H1 (cell line): ENCODE results near the gene ZBTB16. TPM values are rescaled to one million over a fixed set of nuclear protein-coding genes. Genes with fewer than 3 reads are reported as not detected.

Experiments
- CTCF ChIA-PET: fragments of 300-600 bp; sonication (Branson Sonifier 250); formaldehyde crosslinking; loops from one replicate; lab custom pipeline; 2021; ENCODE audit not compliant: partially characterized antibody; lab: Charles Lee
- POLR2A ChIA-PET: fragments of 300-600 bp; sonication (Branson Sonifier 250); formaldehyde crosslinking; loops from one replicate; lab custom pipeline; 2021; ENCODE audit warnings: inconsistent platforms; ENCODE audit not compliant: partially characterized antibody; lab: Charles Lee
- DNase-seq, 2 experiments: peaks; one replicate each; pipeline versions ENCODE4 v3.0.0 to v3.0.0-alpha.2; 2010 to 2022; ENCODE audit warnings: low spot score in 2 of 2, low read depth in 1 of 2, mixed read lengths in 1 of 2
- FAIRE-seq: peaks from 2 replicates; lab custom pipeline; 2011; peaks lifted over from hg19 to GRCh38; lab: Jason Lieb, UNC
- H2AFZ ChIP-seq: 2 replicates; pipeline ENCODE4 v1.8.1; 2012; ENCODE audit warnings: low read length, inconsistent platforms
- H2AK5ac ChIP-seq: 2 replicates; pipeline ENCODE4 v1.6.1; 2013; ENCODE audit warnings: low read depth, low read length
- H2BK120ac ChIP-seq: replicated peaks from 2 replicates; pipeline ENCODE3; 2013; ENCODE audit warnings: low read depth, low read length, inconsistent platforms
- H2BK12ac ChIP-seq: 2 replicates; pipeline ENCODE4 v1.6.1; 2013; ENCODE audit warnings: low read depth, low read length
- H2BK15ac ChIP-seq: 2 replicates; pipeline ENCODE4 v1.6.1; 2013; ENCODE audit warnings: low read length
- H2BK20ac ChIP-seq: 2 replicates; pipeline ENCODE4 v1.6.1; 2013; ENCODE audit warnings: low read length
- H2BK5ac ChIP-seq: 2 replicates; pipeline ENCODE4 v1.6.1; 2013; ENCODE audit warnings: low read depth, low read length
- H3K14ac ChIP-seq: 2 replicates; pipeline ENCODE4 v1.6.1; 2013; ENCODE audit warnings: inconsistent platforms; ENCODE audit not compliant: insufficient read length
- H3K18ac ChIP-seq: 2 replicates; pipeline ENCODE4 v1.6.1; 2013; ENCODE audit warnings: low read length; ENCODE audit errors: extremely low read depth
- H3K23ac ChIP-seq: 2 replicates; pipeline ENCODE4 v1.6.1; 2013; ENCODE audit warnings: inconsistent platforms; ENCODE audit not compliant: insufficient read length
- H3K23me2 ChIP-seq: 2 replicates; pipeline ENCODE4 v1.6.1; 2013; ENCODE audit warnings: low read depth, low read length
- H3K27ac ChIP-seq: 2 replicates; pipeline ENCODE4 v1.6.1; 2011; ENCODE audit warnings: low read depth, low read length, inconsistent platforms
- H3K27me3 ChIP-seq, 4 experiments: replicated peaks in 1 of 4; 1 replicate in 1 of 4; 2 replicates in 3 of 4; pipeline versions ENCODE4 v1.6.1 to v1.8.1; 2011 to 2013; ENCODE audit warnings: low read length in 3 of 4, mild to moderate bottlenecking in 3 of 4, inconsistent platforms in 2 of 4, mixed read lengths in 2 of 4, moderate library complexity in 1 of 4; ENCODE audit not compliant: control insufficient read depth in 3 of 4, insufficient read depth in 3 of 4; ENCODE audit errors: extremely low read depth in 1 of 4
- H3K36me3 ChIP-seq, 4 experiments: 2 replicates each; pipeline versions ENCODE4 v1.6.1 to v1.8.1; 2011 to 2013; ENCODE audit warnings: mild to moderate bottlenecking in 4 of 4, low read length in 3 of 4, moderate library complexity in 2 of 4, control low read depth in 1 of 4, inconsistent platforms in 1 of 4; ENCODE audit not compliant: insufficient read depth in 4 of 4, control insufficient read depth in 2 of 4
- H3K4ac ChIP-seq: replicated peaks from 2 replicates; pipeline ENCODE3; 2013; ENCODE audit warnings: low read length, low read depth, mixed read lengths, inconsistent platforms; ENCODE audit not compliant: insufficient read length
- H3K4me1 ChIP-seq, 4 experiments: replicated peaks in 1 of 4; 1 replicate in 1 of 4; 2 replicates in 3 of 4; pipeline versions ENCODE4 v1.6.1 to v1.8.1; 2011 to 2013; ENCODE audit warnings: low read length in 3 of 4, inconsistent platforms in 2 of 4, mixed read lengths in 1 of 4; ENCODE audit not compliant: insufficient read depth in 4 of 4, control insufficient read depth in 3 of 4
- H3K4me2 ChIP-seq, 2 experiments: 2 replicates each; pipeline versions ENCODE4 v1.6.1 to v1.8.1; 2011 to 2013; ENCODE audit warnings: low read depth in 2 of 2, low read length in 2 of 2, control low read depth in 1 of 2, inconsistent platforms in 1 of 2, mild to moderate bottlenecking in 1 of 2; ENCODE audit not compliant: insufficient read depth in 1 of 2
- H3K4me3 ChIP-seq, 4 experiments: fragments of 200-600, 300-600 bp in 1 of 4; sonication (generic), shearing (Covaris generic), sonication (Bioruptor Twin) in 1 of 4; 2 replicates each; pipeline versions ENCODE4 v1.5.1 to v1.8.1; 2011 to 2016; ENCODE audit warnings: low read length in 4 of 4, low read depth in 3 of 4, control low read depth in 2 of 4, inconsistent platforms in 2 of 4, mild to moderate bottlenecking in 2 of 4, mixed read lengths in 1 of 4, moderate library complexity in 1 of 4; ENCODE audit not compliant: insufficient read depth in 2 of 4; ENCODE audit errors: extremely low read depth in 1 of 4
- H3K56ac ChIP-seq: replicated peaks from 2 replicates; pipeline ENCODE3; 2013; ENCODE audit warnings: low read depth, mild to moderate bottlenecking, mixed read lengths, low read length, inconsistent platforms; ENCODE audit not compliant: insufficient read length
- H3K79me1 ChIP-seq: 2 replicates; pipeline ENCODE4 v1.6.1; 2013; ENCODE audit warnings: low read depth, low read length, control low read depth
- H3K79me2 ChIP-seq, 2 experiments: 2 replicates each; pipeline versions ENCODE4 v1.6.1 to v1.8.1; 2012 to 2013; ENCODE audit warnings: low read length in 2 of 2, mild to moderate bottlenecking in 2 of 2, inconsistent platforms in 1 of 2; ENCODE audit not compliant: insufficient read depth in 2 of 2, control insufficient read depth in 1 of 2
- H3K9ac ChIP-seq, 4 experiments: replicated peaks in 1 of 4; 1 replicate in 1 of 4; 2 replicates in 3 of 4; pipeline versions ENCODE4 v1.6.1 to v1.8.1; 2011 to 2013; ENCODE audit warnings: low read depth in 3 of 4, low read length in 3 of 4, control low read depth in 2 of 4, mild to moderate bottlenecking in 2 of 4, moderate library complexity in 2 of 4, inconsistent platforms in 1 of 4; ENCODE audit errors: extremely low read depth in 1 of 4
- H3K9me3 ChIP-seq, 2 experiments: 2 replicates each; pipeline versions ENCODE4 v1.6.1 to v1.8.1; 2012 to 2013; ENCODE audit warnings: mild to moderate bottlenecking in 2 of 2, moderate library complexity in 2 of 2, control low read depth in 1 of 2, inconsistent platforms in 1 of 2, low read depth in 1 of 2, low read length in 1 of 2, mixed read lengths in 1 of 2; ENCODE audit not compliant: insufficient read depth in 2 of 2
- H4K20me1 ChIP-seq, 2 experiments: replicated peaks in 1 of 2; 2 replicates each; pipeline versions ENCODE3 to v1.8.1; 2011 to 2013; ENCODE audit warnings: inconsistent platforms in 2 of 2, low read length in 2 of 2, mild to moderate bottlenecking in 1 of 2; ENCODE audit not compliant: insufficient read depth in 2 of 2, control insufficient read depth in 1 of 2
- H4K5ac ChIP-seq: 2 replicates; pipeline ENCODE4 v1.6.1; 2013; ENCODE audit warnings: low read length, low read depth, mixed read lengths, inconsistent platforms; ENCODE audit not compliant: insufficient read length
- H4K8ac ChIP-seq: 2 replicates; pipeline ENCODE4 v1.8.0; 2013; ENCODE audit warnings: mild to moderate bottlenecking, moderate library complexity, low read length, inconsistent platforms; ENCODE audit not compliant: insufficient read depth; ENCODE audit errors: extremely low read depth
- H4K91ac ChIP-seq: replicated peaks from 2 replicates; pipeline ENCODE3; 2013; ENCODE audit warnings: low read length, mixed read lengths, inconsistent platforms; ENCODE audit not compliant: insufficient read length
- CHD2 ChIP-seq: IDR thresholded peaks from 2 replicates; pipeline ENCODE4 v1.6.1; 2012; ENCODE audit warnings: low read length, improper control_type of control experiment
- NRF1 ChIP-seq: IDR thresholded peaks from 2 replicates; pipeline ENCODE4 v1.6.1; 2011; ENCODE audit warnings: mild to moderate bottlenecking, low read depth, low read length, improper control_type of control experiment
- WGBS, 2 experiments: shearing (Covaris generic) in 1 of 2; methylation state at CpG; one replicate each; pipeline versions ENCODE4 v1.1.6 to v1.1.7; 2013 to 2015; ENCODE audit warnings: low lambda C conversion rate in 2 of 2, mixed read lengths in 2 of 2, inconsistent platforms in 1 of 2, low coverage in 1 of 2, missing lambda C conversion rate in 1 of 2; ENCODE audit not compliant: insufficient replicate concordance in 2 of 2, insufficient coverage in 1 of 2, insufficient read length in 1 of 2; ENCODE audit errors: extremely low coverage in 1 of 2, missing lambda C conversion rate in 1 of 2; 5-methylcytosine and 5-hydroxymethylcytosine counted together
- polyA plus RNA-seq, 7 experiments: library from polyadenylated mRNA; depleted of rRNA in 3 of 7; stranded (reverse) in 5 of 7; unstranded in 2 of 7; fragments of >200 nt in 5 of 7; fragments of 200-250 nt in 2 of 7; gene quantifications; 1 replicate in 5 of 7; 2 replicates in 1 of 7; 4 replicates in 1 of 7; pipeline versions ENCODE4 v1.2.1 to v1.2.3, GENCODE V29; 2011 to 2013; ENCODE audit warnings: missing spikeins in 2 of 7, mixed read lengths in 2 of 7
- total RNA-seq: library from RNA; stranded (reverse); fragmentation: NEBNext Ultra II Directional; extraction: Animal tissue kit (Norgen Biotek cat#: 25700); gene quantifications from 2 replicates; pipeline ENCODE4 v1.2.1, GENCODE V29; 2021

The ZBTB16 gene
- total and polyA plus RNA-seq, 2 of the 8 experiments (the other 6 are each of a cell fraction or from before 2014, with no cell fraction given): 0.12 to 0.61 TPM

DNA sequence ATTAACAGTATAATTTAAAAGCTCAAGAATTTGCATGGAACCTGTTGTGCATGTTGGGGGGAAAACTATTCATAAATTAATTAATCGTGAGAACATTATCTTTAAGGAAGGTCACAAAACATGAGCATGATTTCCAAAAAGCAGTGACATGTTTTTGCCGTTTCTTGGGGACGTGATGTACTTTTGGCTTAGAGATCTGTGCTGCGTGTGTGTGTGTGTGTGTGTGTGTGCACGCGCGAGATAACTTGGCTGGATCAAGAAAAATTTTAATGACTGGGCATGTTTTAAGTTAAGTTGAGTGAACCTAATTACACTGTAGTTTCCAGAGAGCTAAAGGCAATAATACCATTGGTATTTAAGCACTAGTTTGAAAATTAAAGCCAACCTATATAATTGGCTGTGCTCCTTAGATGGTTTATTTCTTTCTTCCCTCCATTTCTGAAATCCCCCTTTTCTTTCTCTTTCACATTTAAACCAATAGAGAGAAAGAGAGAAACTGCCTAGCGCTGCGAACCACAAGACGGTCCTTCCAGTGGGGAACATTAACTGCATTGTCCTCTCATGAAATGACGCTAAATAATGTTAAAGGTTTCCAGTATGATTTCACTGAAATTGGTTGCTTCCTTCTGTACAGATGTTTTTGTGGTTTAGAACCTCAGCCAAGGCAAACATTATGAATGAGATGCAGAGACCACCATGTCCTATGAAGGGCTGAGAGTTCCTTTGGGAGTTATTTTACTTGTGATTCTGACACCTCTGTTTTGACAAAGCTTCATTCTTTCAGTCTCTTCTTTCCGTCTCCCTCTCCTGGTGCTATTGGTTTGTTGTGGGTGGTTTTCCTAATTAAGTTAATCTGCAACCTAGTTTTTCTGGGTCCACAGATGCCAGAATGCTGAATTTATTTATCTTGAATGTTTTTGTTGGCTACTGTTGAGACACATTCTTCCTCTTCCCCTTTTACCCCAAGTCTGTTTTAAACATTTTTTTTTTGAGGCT lies 51.7 kb downstream of the ZBTB16 start:
- no peak overlapping the region for H2AFZ ChIP-seq
- no peaks in the 10 kb centered on the region for H3K36me3 ChIP-seq
- POLR2A ChIA-PET: no interaction called here
- no peak overlapping the region for H3K56ac ChIP-seq
- H4K5ac ChIP-seq: no peak overlapping the region
- H4K8ac ChIP-seq: no peak overlapping the region
- H3K4ac ChIP-seq: no peak overlapping the region
- H4K91ac ChIP-seq: no peak overlapping the region
- H3K4me3 ChIP-seq: no peak overlapping the region
- H3K9me3 ChIP-seq: no peaks in the 10 kb centered on the region
- no peak overlapping the region for H3K4me2 ChIP-seq
- no peak overlapping the region for H2AK5ac ChIP-seq
- no peaks in the 10 kb centered on the region for H4K20me1 ChIP-seq
- H3K23ac ChIP-seq: no peak overlapping the region
- WGBS, 2 experiments: 89% methylated on average over 12 of the region's 12 CpGs; no CpG with 5 or more reads in 1 of the 2 experiments
- H3K79me1 ChIP-seq: no peaks in the 10 kb centered on the region
- no peaks in the 10 kb centered on the region for H3K79me2 ChIP-seq
- H3K9ac ChIP-seq: no peak overlapping the region
- no peak overlapping the region for H3K14ac ChIP-seq
- H2BK15ac ChIP-seq: no peak overlapping the region
- no peaks in the 10 kb centered on the region; a peak in 1 of 7 replicates for H3K4me1 ChIP-seq
- no peak overlapping the region for H2BK5ac ChIP-seq
- H3K27me3 ChIP-seq: no peaks in the 10 kb centered on the region
- no peak overlapping the region for H2BK120ac ChIP-seq
- FAIRE-seq: no peak
- CTCF ChIA-PET: interaction anchor here (0.7 kb wide), 1 partner anchor 80 kb away, joined by 3 read pairs; no protein-coding TSS in a partner anchor
- no peak overlapping the region for H2BK20ac ChIP-seq
- H2BK12ac ChIP-seq: no peak overlapping the region
- no peaks in the 10 kb centered on the region for H3K23me2 ChIP-seq
- H3K18ac ChIP-seq: no peak overlapping the region
- DNase-seq: no peak
- H3K27ac ChIP-seq: no peak overlapping the region
- no peak for TF ChIP-seq CHD2
- TF ChIP-seq NRF1: no peak
